GM19240 (cell line): Measurements from ENCODE around the gene RGS10.

ENCODE experiments used
- DNase-seq: peaks from one replicate; pipeline ENCODE4 v3.0.0; 2011; ENCODE audit warnings: low spot score; ENCODE audit not compliant: insufficient read length

RGS10 gene

GRCh38 chr10:119498889-119499676, 43.4 kb downstream of the RGS10 start:
- no peak for DNase-seq

GRCh38 chr10:119497243-119497642, 45.3 kb downstream of the RGS10 start:
- no peak for DNase-seq

- no peak for DNase-seq
Measured at GRCh38 chr10:119496273-119496672, 46.2 kb downstream of the RGS10 start.

- no peak for DNase-seq
Measured at GRCh38 chr10:119495545-119495944, 47.0 kb downstream of the RGS10 start.

GRCh38 chr10:119495021-119495505, 47.5 kb downstream of the RGS10 start:
- no peak for DNase-seq

GRCh38 chr10:119494236-119495020, 48.1 kb downstream of the RGS10 start:
- DNase-seq = no peak

- no peak for DNase-seq
Measured at GRCh38 chr10:119493155-119493554, 49.4 kb downstream of the RGS10 start.

- no peak for DNase-seq
Measured at GRCh38 chr10:119491966-119492757, 50.4 kb downstream of the RGS10 start.

- DNase-seq = no peak
Measured at GRCh38 chr10:119489991-119490326, 52.6 kb downstream of the RGS10 start.

- DNase-seq = no peak
Measured at GRCh38 chr10:119488675-119489074, 53.8 kb downstream of the RGS10 start.

GRCh38 chr10:119483839-119484238, 58.7 kb downstream of the RGS10 start:
- no peak for DNase-seq

- no peak for DNase-seq
Measured at GRCh38 chr10:119483001-119483400, 59.5 kb downstream of the RGS10 start.

GRCh38 chr10:119481781-119482426, 60.6 kb downstream of the RGS10 start:
- DNase-seq = no peak

GRCh38 chr10:119480667-119481066, 61.9 kb downstream of the RGS10 start:
- DNase-seq = no peak

- DNase-seq = no peak
Measured at GRCh38 chr10:119479532-119479931, 63.0 kb downstream of the RGS10 start.

GRCh38 chr10:119478811-119479341, 63.6 kb downstream of the RGS10 start:
- DNase-seq = no peak

- DNase-seq = no peak
Measured at GRCh38 chr10:119478111-119478802, 64.3 kb downstream of the RGS10 start.

GRCh38 chr10:119477444-119477843, 65.1 kb downstream of the RGS10 start:
- DNase-seq = no peak

- DNase-seq = no peak
Measured at GRCh38 chr10:119474606-119475005, 67.9 kb downstream of the RGS10 start.

GRCh38 chr10:119473771-119474170, 68.7 kb downstream of the RGS10 start:
- DNase-seq = no peak
